Osteocyte (in vitro differentiated cells): ENCODE data around the gene ZNF81. TPM values are rescaled to one million over a fixed set of nuclear protein-coding genes. Genes with fewer than 3 reads are reported as not detected.

Experiments used
- total RNA-seq: library from RNA; stranded (reverse); gene quantifications from 2 replicates; pipeline ENCODE4 v1.2.1, GENCODE V29; 2021

The ZNF81 gene
- total RNA-seq, 1 donor from 2014 or later, result 9.6 TPM

Other genes starting within 250 kb of the ZNF81 start
- gene SYN1, start 217.0 kb upstream of the ZNF81 start, total RNA-seq, result 0.71 and 1.9 TPM in 2 replicates
- gene CFP, start 207.0 kb upstream of the ZNF81 start, total RNA-seq, result 0.57 and 0.97 TPM in 2 replicates
- gene ELK1, start 186.3 kb upstream of the ZNF81 start, total RNA-seq, result 40.9 and 41.5 TPM in 2 replicates
- 69.6 and 77.7 TPM in 2 replicates for gene UXT, start 177.7 kb upstream of the ZNF81 start, total RNA-seq
- gene ZNF182, start 167.1 kb downstream of the ZNF81 start, total RNA-seq, result 5.4 and 6.0 TPM in 2 replicates
- not detected in 2 replicates for gene SPACA5, start 170.1 kb downstream of the ZNF81 start, total RNA-seq
- gene ZNF630, start 234.7 kb downstream of the ZNF81 start, total RNA-seq, result 2.4 and 3.3 TPM in 2 replicates